Measurements from ENCODE around the gene CD160. TPM values are rescaled to one million over a fixed set of nuclear protein-coding genes. Genes with fewer than 3 reads are reported as not detected.

The CD160 gene
- total and polyA plus RNA-seq, 10 of the 15 experiments (the other 5 are each of a cell fraction or from before 2014, with no cell fraction given) = 0.06 to 1.1 (median 0.26) TPM; not detected in 5

GRCh38 chr1:145757420-145757819 lies 38.1 kb downstream of the CD160 start:
- no peak for TF ChIP-seq MTA3 (IDR thresholded peaks at IDR 0.05; ENCODE audit: borderline replicate concordance, low read length)
- TF ChIP-seq KAT2A (conservative IDR thresholded peaks at IDR 0.05; ENCODE audit: control insufficient read depth, low read depth, low read length) = no peak
- TF ChIP-seq BCL11A (IDR thresholded peaks at IDR 0.05; ENCODE audit: low read depth, low read length) = no peak
- no peak for TF ChIP-seq PAX5 (IDR thresholded peaks at IDR 0.05; ENCODE audit: borderline replicate concordance, low read depth, low read length)
- TF ChIP-seq ZNF24 (IDR thresholded peaks at IDR 0.05) = no peak
- Histone ChIP-seq H3K27me3 (replicated peaks in 1 of 2; ENCODE audit: control insufficient read depth in 2 of 2, insufficient read depth in 2 of 2, low read length in 1 of 2) (no peaks in the 10 kb centered on the region), H3K4me2 (ENCODE audit: control insufficient read depth, insufficient read depth) (no peak overlapping the region), H2AFZ (ENCODE audit: control insufficient read depth, low read depth, low read length) (no peak overlapping the region), H3K9ac (ENCODE audit: control insufficient read depth, insufficient read depth, low read length) (no peak overlapping the region), H3K4me1 (ENCODE audit: control insufficient read depth, insufficient read depth, low read length) (no peaks in the 10 kb centered on the region), H3K4me3 (no peak overlapping the region), H3K36me3 (ENCODE audit: control insufficient read depth in 2 of 2, insufficient read depth in 2 of 2, low read length in 1 of 2) (peaks cover 2 to 12% of the 10 kb centered on the region in 2 experiments; a peak in 3 of 4 replicates), H3K79me2 (ENCODE audit: control insufficient read depth, insufficient read depth, low read length) (no peaks in the 10 kb centered on the region), H3K9me3 (replicated peaks; ENCODE audit: control insufficient read depth, insufficient read depth, low read length) (peaks cover 7% of the 10 kb centered on the region; the same call in 2 of the 3 replicates), H3K27ac (ENCODE audit: control insufficient read depth, insufficient read depth) (no peak overlapping the region), H4K20me1 (ENCODE audit: control insufficient read depth, insufficient read depth) (no peaks in the 10 kb centered on the region)
- CTCF ChIA-PET = interaction anchor here (1.0 to 1.3 kb wide), 4 partner anchors 10 to 88 kb away, joined by 3 to 5 read pairs (median 3); partner anchors contain the start of gene NUDT17
- FAIRE-seq = no peak
- DNase-seq (ENCODE audit: low read depth, low spot score) = no peak
- in situ Hi-C loops (cut with MboI) (no loop called here), intact Hi-C loops (cut with micrococcal nuclease; ENCODE audit: unreplicated experiment) (no loop called here)
- RAD21 ChIA-PET (ENCODE audit: unreplicated experiment) = no interaction called here
- no TSS peak for BruUV-seq (replicated peaks)
- POLR2A ChIA-PET = no interaction called here
- SMC1A ChIA-PET (ENCODE audit: uncharacterized antibody, unreplicated experiment) = interaction anchor here (1.3 to 1.9 kb wide), 2 partner anchors 11 to 44 kb away, joined by 3 to 4 read pairs; no protein-coding TSS in a partner anchor
- 98% methylated on average over 2 of the region's 2 CpGs for WGBS (ENCODE audit: insufficient coverage, insufficient replicate concordance, low lambda C conversion rate, missing lambda C conversion rate)
- no peak for ATAC-seq

GRCh38 chr1:145758116-145758515 lies 38.8 kb downstream of the CD160 start:
- RAD21 ChIA-PET (ENCODE audit: unreplicated experiment) = no interaction called here
- no peaks in the 10 kb centered on the region for H3K4me1 ChIP-seq (ENCODE audit: control insufficient read depth, insufficient read depth, low read length)
- H3K27ac ChIP-seq (ENCODE audit: control insufficient read depth, insufficient read depth) = no peak overlapping the region
- no peaks in the 10 kb centered on the region for H3K27me3 ChIP-seq (replicated peaks in 1 of 2; ENCODE audit: control insufficient read depth in 2 of 2, insufficient read depth in 2 of 2, low read length in 1 of 2)
- H3K4me2 ChIP-seq (ENCODE audit: control insufficient read depth, insufficient read depth) = no peak overlapping the region
- H3K9me3 ChIP-seq (replicated peaks; ENCODE audit: control insufficient read depth, insufficient read depth, low read length) = peaks cover 9% of the 10 kb centered on the region; the same call in 2 of the 3 replicates
- no peak overlapping the region for H3K4me3 ChIP-seq
- no peaks in the 10 kb centered on the region for H4K20me1 ChIP-seq (ENCODE audit: control insufficient read depth, insufficient read depth)
- 100% methylated on average over 1 of the region's 1 CpG for WGBS (ENCODE audit: insufficient coverage, insufficient replicate concordance, low lambda C conversion rate, missing lambda C conversion rate)
- FAIRE-seq (no peak), ATAC-seq (no peak), DNase-seq (ENCODE audit: low read depth, low spot score) (no peak)
- H3K36me3 ChIP-seq (ENCODE audit: control insufficient read depth in 2 of 2, insufficient read depth in 2 of 2, low read length in 1 of 2) = peaks cover 2 to 12% of the 10 kb centered on the region in 2 experiments; a peak in 3 of 4 replicates
- in situ Hi-C loops (cut with MboI) = no loop called here
- no peaks in the 10 kb centered on the region for H3K79me2 ChIP-seq (ENCODE audit: control insufficient read depth, insufficient read depth, low read length)
- CTCF ChIA-PET = interaction anchor here (1.0 kb wide), 1 partner anchor 23 kb away, joined by 3 read pairs; no protein-coding TSS in a partner anchor
- no peak overlapping the region for H3K9ac ChIP-seq (ENCODE audit: control insufficient read depth, insufficient read depth, low read length)
- no peak overlapping the region for H2AFZ ChIP-seq (ENCODE audit: control insufficient read depth, low read depth, low read length)
- POLR2A ChIA-PET = no interaction called here
- intact Hi-C loops (cut with micrococcal nuclease; ENCODE audit: unreplicated experiment) = no loop called here
- SMC1A ChIA-PET (ENCODE audit: uncharacterized antibody, unreplicated experiment) = interaction anchor here (1.2 to 1.9 kb wide), 5 partner anchors 11 to 68 kb away, joined by 3 to 5 read pairs (median 4); no protein-coding TSS in a partner anchor
- BruUV-seq (replicated peaks) = no TSS peak
- TF ChIP-seq ZNF274 (IDR thresholded peaks at IDR 0.05; ENCODE audit: insufficient read depth, insufficient read length) (no peak), CUX1 (IDR thresholded peaks at IDR 0.05; ENCODE audit: insufficient replicate concordance, low read depth, low read length) (no peak), CBX3 (IDR thresholded peaks at IDR 0.05; ENCODE audit: borderline replicate concordance, low read depth) (no peak), RELB (IDR thresholded peaks at IDR 0.05; ENCODE audit: low read depth) (no peak), SMC3 (IDR thresholded peaks at IDR 0.05; ENCODE audit: borderline replicate concordance, low read length) (no peak), NR2C2 (IDR thresholded peaks at IDR 0.05; ENCODE audit: borderline replicate concordance, control insufficient read depth, insufficient read length, low read depth) (no peak)

All from GM12878 (cell line).